Activated CD4-positive, alpha-beta T cell treated with anti-CD3 and anti-CD28 coated beads, Interleukin-2, amount 10 ng/mL, durations not matched to agents 24 days and 14 days (primary cell): ENCODE results near the gene PIGQ. TPM values are rescaled to one million over a fixed set of nuclear protein-coding genes. Genes with fewer than 3 reads are reported as not detected.
A peak's percentile ranks its signal among the peaks of the same experiment; 100 is the strongest.

Experiments used
- DNase-seq: peaks from one replicate; pipeline ENCODE4 v3.0.0; 2022
- H3K27ac Mint-ChIP-seq: one replicate; pipeline ENCODE4 v1.8.0; 2022; ENCODE audit warnings: mild to moderate bottlenecking, mixed read lengths
- H3K27me3 Mint-ChIP-seq: one replicate; pipeline ENCODE4 v1.8.0; 2022; ENCODE audit warnings: mixed read lengths
- H3K36me3 Mint-ChIP-seq: one replicate; pipeline ENCODE4 v1.8.0; 2022; ENCODE audit warnings: low read depth, mild to moderate bottlenecking, mixed read lengths
- H3K4me1 Mint-ChIP-seq: one replicate; pipeline ENCODE4 v1.8.0; 2021; ENCODE audit warnings: mixed read lengths
- H3K4me3 Mint-ChIP-seq: one replicate; pipeline ENCODE4 v1.8.0; 2022; ENCODE audit warnings: mild to moderate bottlenecking, moderate library complexity, mixed read lengths
- H3K9me3 Mint-ChIP-seq: one replicate; pipeline ENCODE4 v1.8.0; 2021; ENCODE audit warnings: mixed read lengths
- intact Hi-C: fragments of 100-400 bp; cut with micrococcal nuclease; formaldehyde crosslinking; loops from one replicate; pipeline ENCODE4 v1.15.1; 2023
- total RNA-seq: library from RNA; stranded (reverse); gene quantifications from 2 replicates; pipeline ENCODE4 v1.2.3, GENCODE V29; 2022

The PIGQ gene
- total RNA-seq, result 43.2 and 50.3 TPM in 2 replicates

DNA sequence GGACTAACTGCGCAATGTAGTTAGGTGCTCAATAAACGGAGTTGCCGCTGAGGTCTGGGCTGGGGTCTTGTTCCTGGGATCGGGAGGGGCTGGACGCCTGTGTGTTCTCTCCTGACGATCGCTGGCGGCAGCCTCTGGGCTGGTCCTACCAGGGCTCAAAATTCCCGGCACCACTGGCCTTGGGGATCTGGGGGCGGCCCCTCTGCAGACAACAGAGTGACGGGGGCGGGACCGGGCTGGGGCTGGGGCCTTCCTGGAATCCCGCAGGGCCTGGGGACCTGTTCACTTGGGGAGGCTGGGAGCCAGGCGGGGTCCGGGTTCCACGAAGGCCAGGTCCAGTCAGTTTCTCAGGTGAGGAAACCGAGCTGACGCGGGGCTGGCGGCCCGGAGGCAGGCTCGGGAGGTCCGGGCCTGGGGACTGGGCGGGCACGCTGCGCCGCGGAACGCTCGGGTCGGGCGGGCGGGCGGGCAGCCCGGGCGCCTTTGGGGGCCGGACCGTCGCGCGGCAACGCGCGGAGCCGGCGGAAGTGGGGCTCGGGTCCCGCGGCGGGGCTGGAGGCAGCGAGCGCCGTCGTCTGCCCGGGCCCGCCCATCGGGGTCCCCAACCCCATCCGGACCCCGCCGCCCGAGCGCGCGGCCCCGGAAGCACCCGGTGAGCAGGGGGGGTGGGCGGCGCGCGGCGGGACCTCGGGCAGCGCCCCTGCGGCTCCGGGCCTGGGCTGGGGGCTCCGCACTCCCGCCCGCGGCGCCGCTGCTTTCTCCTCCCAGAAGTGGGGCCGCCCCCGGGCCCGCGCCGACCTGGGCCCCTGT is at the start of gene PIGQ:
Gene PIGQ (plus strand): TSS at position 524 of the 810 bp plus-strand sequence. CDS start 4,107 bp downstream, outside the sequence.
- Mint-ChIP-seq H3K36me3 (no peaks in the 10 kb centered on the region), H3K4me3 (peak within 1 kb of the TSS; percentile 89), H3K9me3 (no peaks in the 10 kb centered on the region), H3K4me1 (peaks cover 24% of the 10 kb centered on the region), H3K27ac (peak within 1 kb of the TSS; percentile 93), H3K27me3 (no peaks in the 10 kb centered on the region)
- intact Hi-C loops, result loop anchor here (1.0 to 10.0 kb wide), 3 partner anchors 20 to 95 kb away; partner anchors contain the start of gene RHOT2
- DNase-seq, result peak; percentile 91

DNA sequence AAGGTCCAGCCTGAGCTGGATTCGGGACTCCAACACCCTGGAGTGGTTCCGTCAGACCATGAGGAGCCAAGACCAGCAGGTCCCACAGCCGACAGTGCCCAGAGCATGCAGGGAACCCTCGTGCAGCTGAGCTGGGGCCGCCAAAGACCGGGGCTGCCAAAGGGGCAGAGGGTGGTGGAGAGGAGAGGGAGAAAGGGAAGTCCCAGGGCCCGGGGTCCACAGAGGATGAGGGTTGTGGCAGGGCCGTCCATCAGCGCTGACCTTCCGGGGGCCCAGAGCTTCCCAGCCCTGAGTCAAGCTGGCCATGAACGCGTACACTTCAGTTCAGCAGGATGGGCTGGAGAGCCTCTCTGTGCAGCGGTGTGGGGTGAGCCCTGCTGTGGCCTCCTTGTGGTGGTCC is 48.9 kb upstream of the PIGQ start:
- no peak overlapping the region for H3K4me3 Mint-ChIP-seq
- H3K27me3 Mint-ChIP-seq, result no peaks in the 10 kb centered on the region
- no peak for DNase-seq
- intact Hi-C loops, result no loop called here
- H3K36me3 Mint-ChIP-seq, result peaks cover 9% of the 10 kb centered on the region
- H3K9me3 Mint-ChIP-seq, result no peaks in the 10 kb centered on the region
- peaks cover 5% of the 10 kb centered on the region for H3K4me1 Mint-ChIP-seq
- H3K27ac Mint-ChIP-seq, result no peak overlapping the region

DNA sequence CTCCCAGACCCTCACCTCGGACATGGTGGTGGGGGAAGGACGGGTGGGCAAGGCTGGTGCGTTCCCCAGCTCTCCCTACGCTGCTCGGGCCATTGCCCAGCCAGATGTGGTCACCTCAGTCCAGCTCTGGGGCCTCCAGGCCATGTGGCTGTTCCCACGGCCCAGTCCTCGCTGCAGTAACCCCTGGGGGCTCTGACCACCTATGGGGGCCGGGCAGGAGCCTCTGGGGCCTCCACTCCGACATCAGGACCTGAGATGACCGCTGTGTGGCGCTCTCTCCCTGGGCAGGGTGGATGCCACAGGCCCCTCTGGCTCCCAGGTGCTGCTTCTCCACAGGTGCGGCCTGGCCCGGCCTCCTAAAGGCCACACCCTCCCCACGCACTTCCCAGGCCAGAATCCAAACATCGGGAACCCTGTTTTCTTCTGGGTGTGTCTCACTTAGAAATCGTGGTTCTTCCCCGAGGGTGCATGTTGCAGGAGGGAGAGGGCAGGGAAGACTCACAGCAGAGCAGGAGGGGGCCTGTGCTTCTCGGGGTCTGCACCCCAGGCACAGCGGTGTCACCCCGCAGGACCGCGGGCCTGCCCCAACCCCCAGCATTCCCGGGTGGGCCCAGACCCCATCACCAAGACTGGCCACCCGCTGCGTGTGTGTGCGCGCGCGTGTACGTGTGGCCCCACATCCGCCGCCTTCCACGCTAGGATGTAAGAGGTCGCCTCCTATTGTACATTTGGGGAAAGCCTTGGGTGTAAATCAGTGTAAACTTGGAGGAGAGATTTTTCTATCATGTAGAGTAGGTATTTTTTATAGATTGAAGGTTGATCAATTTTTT is 48.2 kb upstream of the PIGQ start:
- H3K27ac Mint-ChIP-seq, result no peak overlapping the region
- H3K9me3 Mint-ChIP-seq, result no peaks in the 10 kb centered on the region
- intact Hi-C loops, result no loop called here
- no peak for DNase-seq
- peaks cover 9% of the 10 kb centered on the region for H3K36me3 Mint-ChIP-seq
- no peaks in the 10 kb centered on the region for H3K27me3 Mint-ChIP-seq
- H3K4me1 Mint-ChIP-seq, result peaks cover 8% of the 10 kb centered on the region
- no peak overlapping the region for H3K4me3 Mint-ChIP-seq

DNA sequence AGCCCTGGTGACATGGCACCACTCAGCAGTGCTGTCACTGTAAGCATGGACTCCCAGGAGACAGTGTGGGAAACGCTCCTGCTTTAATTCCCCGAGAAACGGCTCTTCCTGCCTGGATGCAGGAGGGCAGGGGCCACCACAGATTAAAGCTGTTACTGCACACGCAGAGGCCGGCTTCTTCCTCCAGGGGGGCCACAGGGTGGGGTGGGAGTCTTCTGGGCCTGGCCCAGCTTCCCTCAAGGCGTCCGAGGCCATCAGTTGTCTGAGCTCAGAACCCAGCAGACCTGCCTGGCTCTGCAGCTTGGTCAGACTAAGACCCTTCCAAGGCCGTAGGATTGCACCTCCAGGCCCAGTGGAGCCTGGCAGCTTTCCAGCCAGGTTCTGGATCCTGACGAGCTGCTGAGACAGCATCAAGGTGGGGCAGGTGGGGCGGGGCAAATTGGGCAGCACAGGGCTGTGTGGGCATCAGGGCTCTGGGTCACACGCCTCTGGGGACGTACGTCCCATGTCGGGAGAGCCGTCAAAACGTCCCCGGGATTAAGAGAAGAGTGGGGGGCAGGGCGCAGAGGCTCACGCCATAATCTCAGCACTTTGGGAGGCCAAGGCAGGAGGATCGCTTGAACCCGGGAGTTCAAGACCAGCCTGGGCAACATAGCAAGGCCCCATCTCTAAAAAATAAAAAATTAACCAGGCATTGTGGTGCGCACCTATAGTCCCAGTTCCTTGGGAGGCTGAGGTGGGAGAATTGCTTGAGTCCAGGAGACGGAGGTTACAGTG is 47.3 kb upstream of the PIGQ start:
- no peak overlapping the region for H3K27ac Mint-ChIP-seq
- H3K36me3 Mint-ChIP-seq, result peaks cover 7% of the 10 kb centered on the region
- no peak for DNase-seq

DNA sequence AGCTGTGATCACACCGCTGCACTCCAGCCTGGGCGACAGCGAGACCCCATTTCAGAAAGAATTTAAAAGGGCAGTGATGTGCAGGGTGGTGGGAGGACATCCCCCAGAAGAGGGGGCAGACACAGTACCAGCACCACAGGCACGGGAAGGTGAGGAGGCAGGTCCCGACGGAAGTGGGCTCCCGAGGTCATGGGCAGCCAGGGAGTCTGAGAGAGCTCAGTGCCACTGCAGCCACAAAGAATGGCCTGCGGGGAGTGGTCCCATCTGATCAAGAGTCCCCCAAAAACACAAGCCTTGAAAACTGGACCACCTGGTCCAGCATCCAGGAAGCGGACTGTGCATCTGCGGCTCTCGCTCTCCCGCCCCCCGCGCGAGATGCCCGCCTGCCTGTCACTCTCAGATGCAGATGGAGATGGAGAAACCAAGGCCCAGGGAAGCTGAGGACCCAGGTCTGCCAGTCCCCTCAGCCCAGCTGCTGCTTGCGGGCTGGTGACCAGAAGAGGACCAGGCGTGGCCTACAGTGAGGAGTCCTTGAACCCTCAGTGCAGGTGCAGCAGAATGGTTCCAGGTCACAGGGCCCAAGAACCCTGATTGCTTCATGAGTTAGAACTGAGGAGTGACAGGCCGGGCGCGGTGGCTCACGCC is 46.5 kb upstream of the PIGQ start:
- H3K27me3 Mint-ChIP-seq, result no peaks in the 10 kb centered on the region
- H3K4me1 Mint-ChIP-seq, result peaks cover 9% of the 10 kb centered on the region
- no peaks in the 10 kb centered on the region for H3K9me3 Mint-ChIP-seq
- peaks cover 7% of the 10 kb centered on the region for H3K36me3 Mint-ChIP-seq
- H3K27ac Mint-ChIP-seq, result no peak overlapping the region
- H3K4me3 Mint-ChIP-seq, result no peak overlapping the region
- DNase-seq, result no peak
- intact Hi-C loops, result no loop called here

More for the DNA sequence above, 47.3 kb upstream of the PIGQ start:
- no peak overlapping the region for H3K4me3 Mint-ChIP-seq
- H3K9me3 Mint-ChIP-seq, result no peaks in the 10 kb centered on the region
- no peaks in the 10 kb centered on the region for H3K27me3 Mint-ChIP-seq
- peaks cover 9% of the 10 kb centered on the region for H3K4me1 Mint-ChIP-seq
- intact Hi-C loops, result no loop called here

DNA sequence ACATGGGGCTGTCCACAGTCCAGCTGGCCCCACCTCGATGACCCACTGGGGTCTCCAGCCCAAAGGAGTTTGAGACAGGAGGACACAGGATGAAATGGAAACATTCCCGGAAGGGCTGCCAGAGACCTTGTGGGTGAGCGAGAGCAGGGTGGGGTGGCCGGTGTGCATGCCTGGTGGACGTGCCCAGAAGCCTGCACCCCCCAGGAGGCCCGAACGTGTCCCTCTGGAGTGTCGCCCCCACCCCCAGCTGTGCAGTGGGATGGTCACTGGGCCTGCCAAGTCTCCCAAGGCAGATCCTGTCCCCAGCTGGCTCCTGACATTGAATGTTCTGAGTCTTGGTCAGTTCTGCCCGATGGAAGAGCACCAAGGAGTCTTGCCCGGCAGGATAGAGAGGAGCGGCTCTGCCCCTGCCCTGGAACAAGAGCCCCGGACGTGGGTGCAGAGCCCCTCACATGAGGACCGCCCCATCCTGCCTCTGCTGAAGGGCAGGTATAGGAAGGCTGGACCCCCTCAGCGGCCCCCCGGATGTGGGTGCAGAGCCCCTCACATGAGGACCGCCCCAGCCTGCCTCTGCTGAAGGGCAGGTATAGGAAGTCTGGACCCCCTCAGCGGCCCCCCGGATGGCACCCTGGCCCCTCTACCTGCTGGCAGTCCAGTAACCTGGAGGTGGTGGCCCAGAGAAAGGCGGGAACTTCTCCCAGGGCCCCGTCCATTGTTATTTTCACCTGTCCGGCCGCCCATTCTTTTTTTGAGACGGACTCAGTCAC is 45.3 kb upstream of the PIGQ start:
- DNase-seq, result no peak
- Mint-ChIP-seq H3K4me1 (peaks cover 15% of the 10 kb centered on the region), H3K36me3 (peaks cover 11% of the 10 kb centered on the region), H3K4me3 (no peak overlapping the region), H3K27me3 (no peaks in the 10 kb centered on the region), H3K27ac (peak overlapping the region; percentile 92), H3K9me3 (no peaks in the 10 kb centered on the region)
- intact Hi-C loops, result loop anchor here (2.0 kb wide), 1 partner anchor 100 kb away; the partner anchor contains the start of gene RAB11FIP3

DNA sequence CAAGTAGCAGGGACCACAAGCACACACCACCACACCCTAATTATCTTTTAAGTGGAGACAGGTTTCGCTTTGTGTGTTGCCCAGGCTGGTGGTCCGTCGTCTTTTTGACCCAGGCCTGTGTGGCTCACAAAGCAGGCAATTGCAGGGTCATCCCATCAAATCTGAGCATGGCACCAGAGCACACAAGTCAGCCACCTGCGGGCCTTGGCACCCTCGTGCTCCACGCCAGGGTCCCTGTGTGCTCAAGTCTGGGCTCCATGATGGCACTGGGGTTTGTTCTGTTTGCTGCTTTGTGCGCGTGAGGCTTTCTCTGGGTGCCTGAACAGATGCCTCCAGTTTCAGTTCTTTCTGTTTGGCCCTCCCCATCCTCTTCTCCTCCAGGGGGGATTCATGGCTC is 44.6 kb upstream of the PIGQ start:
- Mint-ChIP-seq H3K27me3 (no peaks in the 10 kb centered on the region), H3K27ac (peak overlapping the region; percentile 92), H3K9me3 (no peaks in the 10 kb centered on the region), H3K4me3 (peak overlapping the region; percentile 90), H3K4me1 (peaks cover 18% of the 10 kb centered on the region), H3K36me3 (peaks cover 12% of the 10 kb centered on the region)
- no peak for DNase-seq
- intact Hi-C loops, result loop anchor here (2.0 kb wide), 1 partner anchor 100 kb away; the partner anchor contains the start of gene RAB11FIP3

DNA sequence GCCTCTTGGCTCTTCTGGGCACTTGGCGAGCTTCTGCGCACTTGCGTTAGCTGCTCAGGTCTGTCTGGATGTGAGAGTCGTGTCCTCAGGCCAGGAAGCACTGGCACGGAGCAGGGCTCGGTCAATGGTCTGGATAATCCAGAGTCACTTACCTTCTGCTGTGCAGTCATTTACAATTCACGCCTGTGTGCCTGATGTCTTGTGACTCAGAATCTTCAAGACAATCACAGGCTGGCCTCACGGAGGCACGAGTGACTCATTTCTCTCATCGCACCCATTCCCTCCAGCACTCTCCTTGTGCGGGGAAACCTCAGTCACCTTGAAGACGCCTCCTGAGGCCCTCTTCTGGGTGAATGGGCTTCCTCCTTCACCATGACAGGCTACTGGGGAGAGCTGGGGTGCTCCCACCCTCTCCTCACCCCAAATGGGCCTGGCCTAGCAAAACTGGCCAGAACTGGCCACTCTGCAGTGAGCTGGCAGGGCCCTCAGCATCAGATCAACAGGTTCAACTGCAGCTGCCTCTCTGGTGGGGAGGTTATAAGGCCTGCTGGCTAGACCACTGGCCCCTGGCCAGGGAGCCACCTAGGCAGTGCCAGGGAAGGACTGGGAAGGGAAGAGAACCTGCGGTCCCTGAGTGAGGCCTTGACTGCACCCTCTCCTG is 44.1 kb upstream of the PIGQ start:
- peaks cover 12% of the 10 kb centered on the region for H3K36me3 Mint-ChIP-seq
- peak overlapping the region; percentile 90 for H3K4me3 Mint-ChIP-seq
- peak; percentile 88 for DNase-seq
- H3K9me3 Mint-ChIP-seq, result no peaks in the 10 kb centered on the region
- no peaks in the 10 kb centered on the region for H3K27me3 Mint-ChIP-seq
- H3K27ac Mint-ChIP-seq, result peak overlapping the region; percentile 92
- peaks cover 18% of the 10 kb centered on the region for H3K4me1 Mint-ChIP-seq
- intact Hi-C loops, result loop anchor here (2.0 kb wide), 2 partner anchors 41 to 101 kb away; partner anchors contain the start of genes NHLRC4 and RAB11FIP3

DNA sequence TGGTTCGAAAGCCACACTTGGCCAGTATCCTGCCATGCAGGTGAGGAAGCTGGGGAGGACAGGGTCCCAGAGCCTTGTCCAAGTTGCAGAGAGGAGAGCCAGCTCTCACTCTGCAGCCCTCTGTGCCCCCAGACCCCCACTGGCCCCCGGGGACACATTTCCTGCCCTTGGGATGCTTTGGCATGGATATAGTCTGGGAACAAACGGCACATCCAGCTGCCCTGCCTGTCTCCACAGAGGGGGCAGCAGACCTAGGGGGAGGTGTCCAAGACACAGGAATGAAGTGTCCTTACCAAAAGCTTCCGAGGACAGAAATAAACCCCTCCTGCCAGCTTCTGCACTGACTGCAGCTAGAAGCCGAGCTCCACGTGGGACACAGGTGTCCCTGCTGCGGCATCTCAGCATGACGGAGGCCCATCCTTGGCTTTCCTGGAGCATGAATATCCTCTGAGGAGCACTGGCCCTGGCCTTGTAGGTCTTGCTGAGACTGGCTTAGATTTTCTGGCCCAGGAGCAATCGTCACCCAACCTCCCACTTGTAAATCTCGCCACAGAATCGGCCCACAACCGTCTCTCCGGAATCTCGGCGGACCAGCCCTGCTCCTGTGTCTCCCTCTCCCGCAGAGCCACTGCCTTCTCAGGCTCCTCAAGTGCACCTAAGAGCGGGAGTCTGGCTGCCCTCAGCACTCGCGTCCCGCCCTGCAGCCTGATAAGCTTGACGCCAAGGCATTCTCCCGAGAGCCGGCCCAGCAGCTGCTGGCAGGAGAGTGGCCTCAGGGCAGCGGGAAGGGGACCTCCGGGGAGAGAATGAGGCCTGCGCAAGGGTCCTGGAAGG is 43.4 kb upstream of the PIGQ start:
- no peaks in the 10 kb centered on the region for H3K9me3 Mint-ChIP-seq

DNA sequence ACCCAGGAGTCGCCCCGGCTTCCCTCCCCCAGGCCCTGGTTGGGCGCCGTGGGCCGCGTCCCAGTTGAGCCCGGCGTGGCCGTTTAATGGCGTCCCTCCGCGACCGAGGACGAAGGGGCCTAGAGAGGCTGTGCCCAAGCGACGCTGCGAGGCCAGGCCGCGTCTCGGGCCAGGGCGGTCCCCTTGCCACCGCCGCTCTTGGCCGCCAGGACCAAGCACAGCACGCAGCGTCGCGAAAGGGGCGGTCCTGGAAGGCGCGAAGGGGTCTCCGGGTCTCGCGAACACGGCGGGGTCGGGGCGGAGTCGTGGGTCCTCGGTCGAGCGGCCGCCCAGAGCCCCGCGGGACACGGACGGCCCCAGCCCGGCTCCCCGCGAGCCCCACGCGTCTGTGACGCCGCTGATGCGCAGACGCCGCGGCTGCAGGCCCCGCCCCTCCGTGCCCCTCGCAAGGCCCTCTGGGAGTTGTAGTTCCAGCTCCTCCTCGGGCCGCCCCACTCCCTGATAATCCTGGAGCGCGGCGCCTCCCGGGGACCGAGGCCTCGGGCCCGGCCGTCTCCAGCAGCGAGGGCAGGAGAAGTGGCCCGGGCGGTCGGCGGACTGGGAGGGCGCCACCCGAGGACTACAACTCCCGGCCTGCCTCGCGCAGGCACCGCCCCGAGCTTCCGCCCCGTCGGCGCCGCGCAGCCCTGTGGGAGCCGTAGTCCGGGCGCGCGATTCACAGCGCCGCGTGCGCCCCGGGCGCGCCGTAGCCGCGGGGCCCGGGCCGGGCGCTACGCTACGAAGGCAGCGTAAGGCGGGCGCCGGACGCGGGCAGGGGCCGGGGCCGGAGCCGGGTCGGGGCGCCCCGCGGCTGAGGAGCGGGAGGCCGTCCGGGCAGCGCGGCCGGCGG is 42.5 kb upstream of the PIGQ start, which contains the start of gene CAPN15:
Gene CAPN15 (plus strand): TSS at position 698 of the 889 bp plus-strand sequence. CDS start 19,127 bp downstream, outside the sequence.
- Mint-ChIP-seq H3K4me1 (peaks cover 18% of the 10 kb centered on the region), H3K36me3 (peaks cover 12% of the 10 kb centered on the region), H3K4me3 (peak within 1 kb of the TSS; percentile 94), H3K9me3 (no peaks in the 10 kb centered on the region), H3K27me3 (no peaks in the 10 kb centered on the region), H3K27ac (peak within 1 kb of the TSS; percentile 95)
- intact Hi-C loops, result loop anchor here (1.0 to 2.0 kb wide), 3 partner anchors 40 to 109 kb away; partner anchors contain the start of genes METTL26 and NHLRC4
- DNase-seq, result peak; percentile 96

More for the DNA sequence above, 43.4 kb upstream of the PIGQ start:
- intact Hi-C loops, result loop anchor here (1.0 to 2.0 kb wide), 3 partner anchors 40 to 110 kb away; partner anchors contain the start of genes METTL26 and NHLRC4
- H3K4me3 Mint-ChIP-seq, result peak overlapping the region; percentile 90
- no peaks in the 10 kb centered on the region for H3K27me3 Mint-ChIP-seq
- H3K27ac Mint-ChIP-seq, result peak overlapping the region; percentile 92
- peaks cover 12% of the 10 kb centered on the region for H3K36me3 Mint-ChIP-seq
- peak; percentile 68 for DNase-seq
- H3K4me1 Mint-ChIP-seq, result peaks cover 18% of the 10 kb centered on the region
